Activated CD8-positive, alpha-beta memory T cell treated with anti-CD3 and anti-CD28 coated beads for 36 hours (primary cell): ENCODE measurements around the gene BACH2. TPM values are rescaled to one million over a fixed set of nuclear protein-coding genes. Genes with fewer than 3 reads are reported as not detected.

Source experiments
- CTCF ChIA-PET: fragments of 350-600 bp; sonication (Branson Sonifier 250); formaldehyde crosslinking; loops from one replicate; lab custom pipeline; 2021; ENCODE audit warnings: antibody characterized with exemption; lab: Charles Lee
- POLR2A ChIA-PET: fragments of 350-600 bp; sonication (Branson Sonifier 250); formaldehyde crosslinking; loops from one replicate; lab custom pipeline; 2021; ENCODE audit warnings: antibody characterized with exemption; lab: Charles Lee
- total RNA-seq, 2 experiments: library from RNA; stranded (reverse); gene quantifications; one replicate each; pipeline ENCODE4 v1.2.3, GENCODE V29; 2021

Gene BACH2
- total RNA-seq, 2 experiments from 2014 or later = 52.1 to 55.6 TPM

DNA sequence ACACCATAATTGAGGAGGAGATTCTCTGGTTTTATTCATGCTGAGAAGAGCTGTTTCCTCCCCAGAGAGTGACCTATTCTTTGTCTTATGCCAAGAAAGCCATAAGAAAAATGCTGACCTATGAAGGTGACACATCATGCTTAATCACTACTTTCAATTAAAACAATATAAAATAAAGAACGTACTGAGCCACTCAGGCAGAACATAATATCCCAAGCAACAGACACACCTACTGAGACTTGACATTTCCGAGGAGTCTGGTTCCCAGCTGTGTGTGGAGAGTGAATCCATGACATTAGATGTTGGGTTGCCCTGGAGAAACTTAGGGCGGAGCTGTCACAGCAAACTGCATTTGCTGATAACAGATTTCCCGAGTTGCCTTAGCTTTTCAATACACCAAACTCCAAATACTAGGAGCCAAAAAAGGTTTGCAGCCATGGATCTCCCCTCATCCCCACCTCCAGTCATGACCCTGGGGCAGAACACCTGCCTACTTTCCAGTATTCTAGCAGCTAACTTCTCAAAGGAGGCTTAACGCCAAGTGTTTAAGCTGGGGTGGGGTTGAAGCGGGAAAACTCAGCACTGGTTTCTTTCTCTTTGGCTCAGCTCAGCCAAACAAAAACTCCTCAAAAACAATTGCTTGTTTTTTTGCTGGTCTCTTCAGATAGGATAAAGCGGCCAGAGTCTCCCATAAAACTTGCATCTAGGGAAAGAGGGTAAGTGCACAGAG is 92.2 kb downstream of the BACH2 start:
- ChIA-PET POLR2A (interaction anchor here (1.0 kb wide), 1 partner anchor 14 kb away, joined by 5 read pairs; no protein-coding TSS in a partner anchor), CTCF (interaction anchor here (0.7 to 1.0 kb wide), 2 partner anchors 10 to 42 kb away, joined by 3 to 4 read pairs; no protein-coding TSS in a partner anchor)

DNA sequence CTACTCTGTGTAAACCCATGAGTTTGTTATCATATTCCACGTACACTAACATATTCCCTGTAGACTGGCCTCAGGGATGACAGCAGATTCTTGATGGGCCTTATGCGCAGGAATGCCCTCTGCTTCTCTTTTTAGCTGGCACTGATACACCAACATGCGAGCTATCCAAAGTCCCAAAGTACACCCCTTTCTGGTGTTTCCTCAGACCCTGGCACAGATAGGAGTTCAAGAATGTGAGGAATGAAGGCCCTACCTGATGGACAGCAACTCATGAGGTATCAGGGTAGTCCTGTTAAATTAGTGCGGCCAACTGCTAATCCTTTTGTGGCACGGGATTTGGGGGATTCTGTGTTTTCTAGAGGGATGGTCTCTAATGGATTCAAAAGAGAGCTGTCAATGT is 93.0 kb downstream of the BACH2 start:
- CTCF ChIA-PET = no interaction called here
- POLR2A ChIA-PET = interaction anchor here (1.0 kb wide), 1 partner anchor 15 kb away, joined by 5 read pairs; no protein-coding TSS in a partner anchor

DNA sequence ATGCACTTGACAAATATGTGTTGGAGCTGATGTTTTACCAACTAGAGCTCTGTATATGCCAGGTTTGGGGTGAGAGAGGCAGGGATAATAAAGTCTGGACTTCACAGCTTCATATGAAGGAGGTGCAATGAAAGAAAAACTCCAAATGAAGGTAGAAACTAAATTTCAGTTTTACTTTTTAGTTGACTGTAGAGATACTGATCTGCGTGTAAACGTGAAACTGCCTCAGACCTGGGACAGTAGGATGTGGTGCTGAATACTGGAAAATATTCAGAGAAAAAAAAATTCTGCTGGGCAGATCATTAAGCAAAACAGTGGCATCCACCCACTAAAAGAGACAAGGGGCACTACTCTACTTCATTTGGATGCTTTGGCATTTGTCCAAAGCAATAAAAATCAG is 94.5 kb downstream of the BACH2 start:
- ChIA-PET POLR2A (no interaction called here), CTCF (interaction anchor here (0.8 to 1.4 kb wide), 2 partner anchors 14 to 261 kb away, joined by 3 to 4 read pairs; no protein-coding TSS in a partner anchor)

DNA sequence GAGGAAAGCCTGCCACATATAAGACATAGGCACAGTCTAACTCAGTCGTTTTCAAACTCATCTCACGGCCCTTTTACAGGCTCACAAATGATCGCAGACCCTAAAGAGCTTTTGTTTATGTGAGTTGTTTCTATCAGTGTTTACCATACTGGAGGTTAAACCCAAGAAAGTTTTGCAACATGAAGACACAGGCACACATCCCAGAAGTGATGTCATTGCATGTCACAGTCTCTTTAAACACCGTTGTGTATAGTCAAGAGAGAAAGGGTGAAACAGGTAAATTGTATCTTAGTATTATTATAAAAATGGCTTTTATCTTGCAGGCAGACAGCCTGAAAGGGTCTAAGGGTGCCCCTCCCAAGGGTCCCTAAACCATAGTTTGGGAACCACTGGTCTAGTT is 96.7 kb downstream of the BACH2 start:
- CTCF ChIA-PET = no interaction called here
- POLR2A ChIA-PET = interaction anchor here (1.0 kb wide), 1 partner anchor 19 kb away, joined by 3 read pairs; no protein-coding TSS in a partner anchor

DNA sequence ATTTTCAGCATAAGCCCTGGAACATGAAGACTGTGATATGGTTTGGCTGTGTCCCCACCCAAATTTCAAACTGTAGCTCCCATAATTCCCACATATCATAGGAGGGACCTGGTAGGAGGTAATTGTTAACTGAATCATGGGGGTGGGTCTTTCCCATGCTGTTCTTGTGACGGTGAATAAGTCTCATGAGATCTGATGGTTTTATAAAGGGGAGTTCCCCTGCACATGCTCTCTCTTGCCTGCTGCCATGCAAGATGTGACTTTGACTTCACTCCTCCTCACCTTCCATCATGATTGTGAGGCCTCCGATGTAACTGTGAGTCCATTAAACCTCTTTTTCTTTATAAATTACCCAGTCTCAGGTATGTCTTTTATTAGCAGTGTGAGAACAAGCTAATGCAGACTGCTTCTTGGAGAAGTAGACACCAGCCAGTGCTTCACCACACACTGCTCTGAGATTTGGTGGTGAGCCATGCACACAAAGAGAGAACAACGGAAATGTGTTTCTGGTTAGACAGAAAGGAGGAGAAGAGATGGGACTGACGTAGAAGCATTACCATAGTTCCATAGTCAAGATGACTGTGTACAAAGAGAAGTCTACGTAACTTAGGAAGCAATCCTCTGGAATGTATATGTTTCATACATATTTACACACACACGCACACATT is 97.8 kb downstream of the BACH2 start:
- POLR2A ChIA-PET = no interaction called here
- CTCF ChIA-PET = no interaction called here

DNA sequence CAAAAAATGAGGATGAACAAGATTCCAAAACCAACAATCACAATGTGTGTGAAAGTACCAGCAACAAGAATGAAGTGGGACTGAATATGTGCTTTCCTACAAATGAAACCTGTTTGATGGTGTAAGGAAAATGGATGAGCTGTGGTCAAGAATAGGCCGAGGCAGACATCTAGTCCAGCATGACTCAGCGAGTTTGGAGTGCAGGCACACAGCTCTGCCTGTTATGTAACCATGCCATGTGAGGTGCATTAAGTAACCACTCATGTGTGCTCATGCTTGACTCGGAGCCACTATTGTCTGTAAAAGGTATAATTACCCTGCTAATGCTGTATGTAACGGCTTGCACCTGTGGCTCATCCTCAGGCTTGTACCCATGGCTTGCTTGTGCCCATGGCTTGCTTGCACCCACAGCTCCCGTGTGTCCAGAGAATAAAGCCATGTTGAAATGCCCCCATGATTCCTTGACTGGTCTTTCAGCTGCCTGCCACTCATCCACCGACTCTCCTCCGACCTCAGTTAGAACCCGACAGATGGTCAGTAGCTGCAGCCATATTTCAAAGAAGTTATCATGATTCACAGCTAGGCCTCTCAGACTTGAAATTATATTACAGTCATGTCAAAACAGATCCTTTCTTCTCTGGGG is 98.7 kb downstream of the BACH2 start:
- ChIA-PET POLR2A (no interaction called here), CTCF (no interaction called here)

DNA sequence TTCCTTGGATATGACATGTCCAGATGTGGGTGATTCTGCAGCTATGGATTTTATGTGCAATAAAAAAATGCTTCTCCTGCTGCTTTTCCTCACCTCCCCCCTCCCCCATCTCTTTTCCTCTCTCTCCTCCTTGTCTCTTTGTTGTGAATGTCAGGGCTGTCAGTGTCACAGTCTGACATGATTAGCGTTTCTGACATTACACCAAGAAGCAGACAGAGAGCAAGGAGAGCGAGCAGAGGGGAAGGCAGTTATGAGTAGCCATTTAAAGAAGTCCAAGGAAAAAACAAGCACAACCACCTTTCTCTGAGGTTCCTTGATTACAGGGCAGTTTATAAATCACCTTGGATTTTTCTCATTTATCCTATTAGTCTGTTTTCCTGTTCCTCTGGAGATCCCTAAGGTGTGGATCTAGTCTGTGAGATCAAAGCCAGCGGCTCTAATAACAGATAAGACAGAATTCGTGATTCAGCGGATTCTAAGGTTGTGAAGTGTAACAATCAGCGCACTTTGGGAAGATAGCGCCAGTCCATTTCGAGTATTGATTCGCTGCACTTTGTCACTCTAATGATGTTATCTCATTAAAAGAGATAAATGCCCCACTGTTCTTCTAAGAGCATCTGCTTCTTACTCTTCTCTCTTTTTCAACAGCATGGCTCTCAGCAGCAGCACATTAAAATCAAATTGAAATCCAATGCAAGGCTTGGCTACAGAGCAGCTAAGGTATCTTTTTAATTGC is 101.4 kb downstream of the BACH2 start:
- POLR2A ChIA-PET = interaction anchor here (0.6 kb wide), 1 partner anchor 158 kb away, joined by 7 read pairs; no protein-coding TSS in a partner anchor
- CTCF ChIA-PET = no interaction called here

DNA sequence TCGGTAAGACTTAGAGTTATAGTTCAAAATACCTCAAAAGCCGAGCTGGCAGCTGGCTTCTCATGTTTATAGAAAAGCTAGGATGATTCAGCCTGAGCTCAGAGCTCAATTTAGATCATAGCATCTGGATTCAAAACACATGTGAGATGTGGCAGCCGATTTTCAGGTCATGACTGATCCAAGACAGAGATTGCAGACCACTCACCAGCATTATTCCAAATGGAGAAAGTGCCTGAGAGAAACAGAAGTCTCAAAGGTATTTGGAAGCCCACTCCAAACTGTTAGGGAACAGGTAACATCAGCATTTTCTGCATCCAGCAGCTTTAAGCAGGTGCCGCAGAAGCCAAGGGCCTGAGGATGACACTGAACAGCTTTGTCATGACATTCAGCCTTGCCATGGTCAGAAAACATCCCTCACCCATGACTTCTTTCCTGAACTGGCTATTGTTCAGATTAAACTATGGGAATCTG is 102.2 kb downstream of the BACH2 start:
- ChIA-PET CTCF (no interaction called here), POLR2A (no interaction called here)

DNA sequence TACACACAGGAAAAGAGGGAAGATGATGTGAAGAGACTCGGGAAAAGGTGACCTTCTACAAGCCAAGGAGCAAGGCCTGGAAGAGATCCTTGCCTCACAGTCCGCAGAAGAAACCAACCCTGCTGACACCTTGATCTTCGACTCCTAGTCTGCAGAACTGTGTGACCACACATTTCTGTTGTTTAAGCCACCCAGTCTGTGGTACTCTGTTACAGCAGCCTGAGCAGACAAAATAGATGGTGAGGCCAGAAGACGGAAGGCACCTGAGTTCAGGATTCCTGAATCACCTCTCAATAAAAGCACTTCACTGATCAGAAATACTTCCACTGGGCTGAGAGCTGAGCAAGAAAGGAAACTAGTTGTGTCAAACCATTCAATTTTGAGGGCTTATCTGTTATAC is 103.3 kb downstream of the BACH2 start:
- ChIA-PET CTCF (no interaction called here), POLR2A (no interaction called here)

DNA sequence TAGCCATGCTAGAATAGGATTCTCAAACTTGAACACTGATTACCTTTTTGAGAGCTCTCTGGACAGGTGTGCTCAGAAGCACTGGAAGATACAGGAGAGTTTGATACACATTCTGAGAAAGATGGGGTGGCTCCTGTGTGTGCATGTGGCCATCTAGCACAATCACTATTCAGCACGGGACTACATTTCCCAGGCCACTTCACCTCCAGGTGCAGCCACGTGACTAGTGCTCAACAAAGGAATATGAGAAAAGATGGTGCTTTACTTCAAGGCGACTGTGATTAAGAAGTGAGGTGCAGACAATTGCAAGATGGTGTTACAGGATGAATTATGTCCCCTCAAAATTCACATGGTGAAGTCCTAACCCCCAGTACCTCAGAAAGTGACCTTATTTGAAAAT is 103.8 kb downstream of the BACH2 start:
- ChIA-PET CTCF (no interaction called here), POLR2A (no interaction called here)

DNA sequence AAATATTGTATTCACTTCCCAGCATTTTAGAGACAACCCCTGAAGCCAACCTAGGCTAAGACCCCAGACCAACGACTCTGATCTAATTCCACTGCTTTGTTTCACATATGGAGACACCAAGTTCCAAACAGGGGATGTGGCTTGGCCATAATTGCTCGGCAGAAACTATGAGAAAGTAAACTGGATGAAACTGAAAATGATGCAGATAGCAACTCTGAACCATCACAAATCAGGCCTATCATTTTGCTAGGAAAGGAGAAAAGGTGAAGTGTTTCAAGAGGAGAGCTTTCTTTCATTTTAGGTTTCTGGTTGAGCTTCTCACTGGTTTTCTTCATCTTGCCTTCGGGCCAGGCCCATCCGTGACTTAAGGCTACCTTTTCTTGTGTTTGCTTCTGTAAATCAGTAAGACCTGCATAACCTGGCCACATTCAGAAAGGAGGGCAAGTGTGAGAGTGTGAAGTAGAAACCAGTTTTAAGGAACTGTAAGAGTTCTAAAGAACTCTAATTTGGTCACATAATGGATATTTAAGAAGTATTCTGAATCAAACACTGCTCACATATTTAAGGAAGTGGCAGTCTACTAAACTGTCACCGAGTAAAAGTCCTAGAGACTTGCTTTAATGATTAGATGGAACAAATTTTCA is 105.8 kb downstream of the BACH2 start:
- POLR2A ChIA-PET = no interaction called here
- CTCF ChIA-PET = no interaction called here

DNA sequence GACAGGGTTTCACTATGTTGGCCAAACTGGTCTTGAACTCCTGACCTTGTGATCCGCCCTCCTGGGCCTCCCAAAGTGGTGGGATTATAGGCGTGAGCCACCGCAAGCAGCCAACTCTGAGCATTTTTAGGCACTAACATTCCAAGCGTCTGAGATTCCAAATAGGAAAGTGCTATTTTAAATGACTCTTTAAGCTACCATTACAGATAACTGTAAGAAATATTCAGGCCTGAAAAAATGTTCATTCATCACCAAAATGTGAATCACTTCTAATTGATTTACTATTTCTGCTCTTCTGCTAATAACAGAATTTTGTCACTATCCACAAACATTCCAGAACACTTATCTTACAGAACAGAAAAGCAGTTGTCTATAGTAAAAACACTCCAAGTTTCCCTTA is 106.5 kb downstream of the BACH2 start:
- ChIA-PET CTCF (no interaction called here), POLR2A (no interaction called here)

DNA sequence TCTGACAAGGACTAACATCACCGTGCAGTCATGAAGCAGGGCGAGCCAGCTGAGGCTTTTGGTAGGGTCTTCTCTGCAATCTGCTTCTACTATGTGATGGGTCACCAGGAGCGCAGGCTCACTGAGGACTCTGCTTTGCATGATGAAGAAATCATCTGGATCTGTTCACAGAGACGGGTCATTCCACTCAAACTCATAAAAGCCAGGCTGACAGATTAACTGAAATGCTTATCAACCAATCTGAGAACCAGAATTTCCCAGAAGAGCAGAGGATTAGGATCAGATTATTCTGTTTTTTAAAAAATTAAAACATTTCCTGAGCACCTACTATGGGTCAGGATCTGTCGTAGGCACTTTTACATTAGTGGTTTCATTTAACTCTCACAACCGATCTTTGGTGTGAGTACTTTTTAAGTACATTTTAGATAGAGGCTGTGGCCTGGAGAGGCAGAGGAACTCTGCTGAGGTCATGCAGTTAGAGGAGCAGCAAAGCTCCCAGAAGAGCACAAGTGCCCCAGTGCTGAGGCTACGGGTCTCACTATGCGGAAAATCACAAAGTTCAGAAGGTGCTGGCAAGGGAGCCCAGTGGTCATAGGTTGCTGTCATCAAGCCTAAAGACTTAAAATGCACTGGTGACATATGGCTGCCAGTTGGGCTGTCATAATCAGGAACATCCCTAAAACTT is 109.1 kb downstream of the BACH2 start:
- CTCF ChIA-PET = interaction anchor here (0.8 to 1.2 kb wide), 2 partner anchors 11 to 15 kb away, joined by 3 read pairs; no protein-coding TSS in a partner anchor
- POLR2A ChIA-PET = no interaction called here

DNA sequence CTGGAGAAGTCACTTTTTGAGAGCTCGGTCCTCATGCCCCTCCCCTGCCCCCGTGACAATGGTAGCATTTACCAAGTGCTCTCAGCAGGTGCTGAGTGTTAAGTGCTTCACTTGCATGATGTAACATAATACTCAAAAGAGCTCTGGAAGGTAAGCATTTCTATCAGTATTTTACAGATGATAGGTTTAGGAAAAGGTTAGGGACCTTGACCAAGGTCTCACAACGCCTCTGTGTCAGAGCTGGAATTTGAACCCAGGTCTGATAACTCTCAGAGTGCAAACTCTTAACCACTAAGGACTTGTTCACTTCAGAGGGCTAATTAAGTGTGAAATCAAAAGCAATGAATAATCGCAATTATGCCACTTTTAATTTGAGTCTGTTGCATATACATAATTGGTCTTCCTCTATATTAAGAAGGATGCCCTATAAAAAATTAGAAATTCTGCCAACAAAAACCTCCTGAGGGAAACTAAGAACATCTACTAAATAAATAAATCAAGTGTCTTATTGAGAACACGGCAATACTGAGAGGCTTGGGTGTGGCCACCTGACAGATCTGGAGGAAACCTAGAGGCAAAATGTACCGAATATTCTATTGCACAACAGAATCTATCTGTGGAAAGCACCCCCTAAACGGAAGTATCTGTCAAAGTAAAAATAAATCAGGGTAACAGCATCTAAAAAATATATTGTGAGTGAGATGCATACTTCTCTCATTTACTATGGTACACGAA is 109.8 kb downstream of the BACH2 start:
- ChIA-PET POLR2A (interaction anchor here (0.8 kb wide), 1 partner anchor 440 kb away, joined by 3 read pairs; no protein-coding TSS in a partner anchor), CTCF (no interaction called here)

DNA sequence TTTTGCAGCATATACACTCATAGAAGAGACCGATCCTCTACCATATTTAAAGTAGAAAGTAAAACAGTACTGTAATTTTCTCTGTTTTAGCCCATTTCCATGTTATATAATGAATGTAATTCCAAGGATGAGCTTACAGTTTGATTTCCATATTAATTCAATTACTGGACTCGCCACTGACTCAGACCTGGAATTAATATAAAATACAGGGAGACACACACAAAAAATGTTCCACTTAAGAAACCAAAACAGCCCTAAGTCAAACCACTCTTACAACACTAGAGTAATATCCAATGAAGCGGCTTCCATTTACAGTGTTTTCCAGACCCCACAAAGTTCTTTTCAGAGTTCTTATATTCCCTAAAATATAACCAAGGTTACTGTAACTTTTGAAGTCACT is 110.6 kb downstream of the BACH2 start:
- POLR2A ChIA-PET = interaction anchor here (0.8 kb wide), 1 partner anchor 439 kb away, joined by 3 read pairs; no protein-coding TSS in a partner anchor
- CTCF ChIA-PET = no interaction called here

DNA sequence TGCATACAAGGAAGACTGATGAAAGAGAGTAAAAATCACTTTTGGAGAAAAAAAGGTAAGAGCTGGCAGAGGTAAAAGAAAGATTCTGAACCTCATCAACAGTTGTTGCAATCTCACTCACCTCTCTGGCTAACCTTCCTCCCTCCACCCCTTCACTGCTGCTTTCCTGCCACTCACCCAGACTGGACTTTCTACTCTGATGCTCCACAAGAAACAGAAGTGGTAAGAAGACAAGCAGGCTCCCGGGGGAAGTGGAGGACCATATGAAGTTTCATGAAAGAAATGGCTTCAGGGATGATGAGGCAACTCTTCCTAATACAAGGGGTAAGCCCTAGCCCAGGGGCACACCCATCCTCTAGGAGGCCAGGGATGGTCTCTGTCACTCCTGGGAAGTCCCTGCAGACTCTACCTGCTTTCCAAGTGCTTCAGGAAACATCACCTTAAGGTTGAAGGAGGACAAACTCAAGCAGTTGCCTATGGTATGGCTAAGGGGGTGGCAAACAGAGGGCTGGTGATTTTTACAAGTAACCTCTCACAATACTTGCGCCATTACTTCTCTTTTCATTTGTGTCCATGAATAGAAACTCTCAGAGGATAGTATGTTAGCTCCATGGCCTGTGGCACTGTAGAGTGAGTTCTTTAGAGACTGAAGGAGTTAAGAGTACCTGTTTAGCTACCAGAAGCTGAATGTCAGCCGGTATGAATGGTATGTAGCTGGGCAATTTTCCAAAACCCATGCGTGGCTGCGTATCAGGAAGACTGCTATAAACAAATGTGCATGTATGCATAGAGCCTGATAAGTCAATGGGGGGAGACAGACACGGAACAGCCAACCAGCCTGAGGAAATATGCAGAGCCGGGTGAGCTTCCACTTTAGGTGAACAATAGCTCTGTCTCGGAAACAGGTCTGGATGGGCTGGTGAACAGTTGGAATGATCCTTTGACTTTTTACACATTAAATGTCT is 112.0 kb downstream of the BACH2 start:
- POLR2A ChIA-PET = interaction anchor here (0.6 kb wide), 1 partner anchor 45 kb away, joined by 3 read pairs; no protein-coding TSS in a partner anchor

More for the DNA sequence above, 112.0 kb downstream of the BACH2 start:
- CTCF ChIA-PET = interaction anchor here (0.7 kb wide), 1 partner anchor 11 kb away, joined by 3 read pairs; no protein-coding TSS in a partner anchor
